ENCODE results near the gene HCFC2. TPM values are rescaled to one million over a fixed set of nuclear protein-coding genes. Genes with fewer than 3 reads are reported as not detected.

HCFC2 gene
- total and polyA plus RNA-seq, 2 experiments from 2014 or later = 16.6 to 24.0 TPM

DNA sequence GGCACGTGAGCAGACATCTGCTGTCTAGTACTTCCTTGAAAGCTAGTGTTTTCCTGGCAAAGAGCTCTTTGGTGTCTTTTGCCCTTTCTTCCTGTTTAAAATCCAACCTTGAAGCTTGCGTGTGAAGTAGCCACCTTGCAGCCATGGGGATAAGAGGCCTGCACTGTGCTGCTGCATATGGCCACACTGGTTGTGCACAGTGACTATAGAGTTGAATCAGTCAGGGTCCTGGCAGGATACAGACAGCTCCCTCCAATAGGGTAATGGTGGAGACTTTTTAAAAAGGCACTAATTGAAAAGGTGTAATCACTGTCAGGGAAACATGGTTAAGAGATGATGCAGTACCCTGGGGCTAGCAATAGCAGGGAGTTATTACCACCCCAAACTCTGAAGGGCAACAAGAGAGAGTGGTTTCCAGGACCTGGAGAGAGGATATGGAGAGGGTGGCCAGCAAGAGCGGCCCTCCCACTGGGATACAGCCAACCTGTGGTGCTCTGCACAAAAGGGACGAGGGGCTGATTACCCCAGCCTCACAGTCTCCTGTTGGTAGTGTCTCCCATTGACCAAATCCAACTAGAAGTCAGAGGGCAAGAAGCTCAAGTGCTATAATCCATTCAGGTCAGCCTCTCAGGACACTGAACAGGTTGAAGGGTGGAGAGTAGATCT lies 9.5 kb upstream of the HCFC2 start:
- H3K36me3 ChIP-seq (ENCODE audit: low read depth) = no peaks in the 10 kb centered on the region
- no peak overlapping the region for H2AFZ ChIP-seq
- 88% methylated on average over 4 of the region's 4 CpGs for WGBS, 2 experiments (ENCODE audit: low coverage in 1 of 2, low lambda C conversion rate in 2 of 2, missing lambda C conversion rate in 2 of 2)
- TF ChIP-seq EZH2 (IDR thresholded peaks at IDR 0.05; ENCODE audit: insufficient read depth, poor library complexity, severe bottlenecking) (no peak), EZH2phosphoT487 (IDR thresholded peaks at IDR 0.05; ENCODE audit: insufficient read depth, low read depth) (no peak)
- no peak overlapping the region for H3K9ac ChIP-seq
- in situ Hi-C loops (cut with MboI) = no loop called here
- no peaks in the 10 kb centered on the region for H4K20me1 ChIP-seq (ENCODE audit: insufficient read depth)
- no peak overlapping the region for H3K4me3 ChIP-seq
- H3K27me3 ChIP-seq (replicated peaks; ENCODE audit: insufficient read depth) = no peaks in the 10 kb centered on the region
- H3K79me2 ChIP-seq (ENCODE audit: insufficient read depth) = no peaks in the 10 kb centered on the region
- H3F3A ChIP-seq (ENCODE audit: insufficient read depth) = peaks cover 15% of the 10 kb centered on the region
- H3K4me1 ChIP-seq (ENCODE audit: insufficient read depth) = peaks cover 11% of the 10 kb centered on the region
- no peak overlapping the region for H3K27ac ChIP-seq
- no peak overlapping the region for H3K4me2 ChIP-seq (ENCODE audit: unreplicated experiment)
- DNase-seq = no peak
- no peaks in the 10 kb centered on the region for H3K9me3 ChIP-seq (ENCODE audit: low read depth)
- no peaks in the 10 kb centered on the region for H3K9me2 ChIP-seq (ENCODE audit: insufficient read depth)

DNA sequence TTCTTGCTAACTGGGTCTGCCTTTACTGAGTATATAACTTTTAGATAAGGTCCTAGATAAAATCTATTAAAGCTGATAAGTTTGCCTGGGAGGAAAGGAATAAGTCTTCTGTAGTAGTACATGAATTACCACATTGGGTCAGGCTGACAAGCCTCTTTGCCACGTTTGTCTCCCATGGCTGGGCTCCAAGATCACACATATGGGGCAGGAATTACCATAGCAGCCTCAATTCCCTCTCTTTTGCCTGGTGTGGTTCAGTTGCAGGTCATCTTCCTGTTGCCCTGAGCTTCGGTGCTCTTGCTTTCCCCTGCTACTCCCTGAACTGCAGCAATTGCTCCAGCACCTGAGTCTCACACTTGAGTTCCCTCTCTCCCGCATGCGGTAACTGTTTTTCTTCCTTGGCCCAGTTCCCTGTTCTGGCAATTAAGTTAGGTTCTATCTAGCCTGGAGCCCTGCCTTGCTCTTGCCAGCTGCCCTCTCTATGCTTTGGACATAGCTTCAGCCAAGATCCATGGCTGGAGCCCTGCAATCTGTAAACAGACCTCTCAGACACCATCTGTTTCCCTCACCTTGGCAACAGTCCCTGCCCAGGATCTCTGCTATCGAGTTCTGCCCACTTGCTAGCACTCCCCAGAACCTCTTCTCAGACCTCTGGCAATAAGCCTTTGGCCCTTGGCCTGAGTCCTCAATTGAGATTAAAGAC lies 8.5 kb upstream of the HCFC2 start:
- Histone ChIP-seq H2AFZ (no peak overlapping the region; the same call in 1 of the 2 replicates), H3K79me2 (ENCODE audit: insufficient read depth) (no peaks in the 10 kb centered on the region), H3F3A (ENCODE audit: insufficient read depth) (peaks cover 8% of the 10 kb centered on the region), H3K4me2 (ENCODE audit: unreplicated experiment) (no peak overlapping the region), H3K27me3 (replicated peaks; ENCODE audit: insufficient read depth) (no peaks in the 10 kb centered on the region), H3K36me3 (ENCODE audit: low read depth) (no peaks in the 10 kb centered on the region), H4K20me1 (ENCODE audit: insufficient read depth) (no peaks in the 10 kb centered on the region), H3K9me2 (ENCODE audit: insufficient read depth) (no peaks in the 10 kb centered on the region), H3K27ac (no peak overlapping the region), H3K4me1 (ENCODE audit: insufficient read depth) (peaks cover 4% of the 10 kb centered on the region), H3K9me3 (ENCODE audit: low read depth) (no peaks in the 10 kb centered on the region), H3K4me3 (no peak overlapping the region), H3K9ac (no peak overlapping the region)
- WGBS, 2 experiments (ENCODE audit: low coverage in 1 of 2, low lambda C conversion rate in 2 of 2, missing lambda C conversion rate in 2 of 2) = 28 to 29% methylated on average over 5 of the region's 5 CpGs
- peak; percentile 42 for DNase-seq
- in situ Hi-C loops (cut with MboI) = no loop called here
- TF ChIP-seq EZH2phosphoT487 (IDR thresholded peaks at IDR 0.05; ENCODE audit: insufficient read depth, low read depth) (no peak), EZH2 (IDR thresholded peaks at IDR 0.05; ENCODE audit: insufficient read depth, poor library complexity, severe bottlenecking) (no peak)

DNA sequence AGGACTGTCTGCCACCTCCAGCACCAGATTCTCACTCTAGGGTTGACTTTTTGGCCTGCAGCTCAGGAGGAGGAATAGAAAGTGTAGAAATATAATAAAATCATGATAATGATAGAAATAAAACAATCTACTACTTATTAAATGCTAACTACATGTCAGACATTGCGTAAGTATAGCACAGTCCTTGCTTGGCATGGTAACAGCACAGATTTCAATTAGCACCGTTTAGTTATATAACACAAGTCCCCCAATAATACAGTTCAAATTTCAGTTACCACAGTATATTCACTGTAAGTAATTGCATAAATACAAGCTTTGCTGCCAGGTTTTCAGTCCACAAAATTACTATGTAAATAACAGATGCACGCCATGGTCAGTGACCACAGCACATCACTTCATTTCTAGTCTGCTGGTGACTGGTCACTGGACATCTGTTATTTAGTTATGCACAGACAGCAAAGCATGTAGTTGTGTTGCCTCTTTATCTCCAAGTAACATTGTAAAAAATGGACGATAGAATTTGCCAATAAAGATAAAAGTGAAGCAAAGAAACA lies 7.8 kb upstream of the HCFC2 start:
- Histone ChIP-seq H3K79me2 (ENCODE audit: insufficient read depth) (no peaks in the 10 kb centered on the region), H3F3A (ENCODE audit: insufficient read depth) (peaks cover 2% of the 10 kb centered on the region; the same call in 1 of the 2 replicates), H3K9me3 (ENCODE audit: low read depth) (no peaks in the 10 kb centered on the region), H3K9ac (no peak overlapping the region), H3K36me3 (ENCODE audit: low read depth) (no peaks in the 10 kb centered on the region), H2AFZ (no peak overlapping the region), H3K27me3 (replicated peaks; ENCODE audit: insufficient read depth) (no peaks in the 10 kb centered on the region), H3K4me3 (no peak overlapping the region), H3K4me1 (ENCODE audit: insufficient read depth) (no peaks in the 10 kb centered on the region), H3K9me2 (ENCODE audit: insufficient read depth) (no peaks in the 10 kb centered on the region), H4K20me1 (ENCODE audit: insufficient read depth) (no peaks in the 10 kb centered on the region), H3K4me2 (ENCODE audit: unreplicated experiment) (no peak overlapping the region), H3K27ac (no peak overlapping the region)
- no peak for TF ChIP-seq EZH2phosphoT487 (IDR thresholded peaks at IDR 0.05; ENCODE audit: insufficient read depth, low read depth)
- TF ChIP-seq EZH2 (IDR thresholded peaks at IDR 0.05; ENCODE audit: insufficient read depth, poor library complexity, severe bottlenecking) = no peak
- 62 to 64% methylated on average over 4 of the region's 4 CpGs for WGBS, 2 experiments (ENCODE audit: low coverage in 1 of 2, low lambda C conversion rate in 2 of 2, missing lambda C conversion rate in 2 of 2)
- DNase-seq = no peak
- in situ Hi-C loops (cut with MboI) = no loop called here

DNA sequence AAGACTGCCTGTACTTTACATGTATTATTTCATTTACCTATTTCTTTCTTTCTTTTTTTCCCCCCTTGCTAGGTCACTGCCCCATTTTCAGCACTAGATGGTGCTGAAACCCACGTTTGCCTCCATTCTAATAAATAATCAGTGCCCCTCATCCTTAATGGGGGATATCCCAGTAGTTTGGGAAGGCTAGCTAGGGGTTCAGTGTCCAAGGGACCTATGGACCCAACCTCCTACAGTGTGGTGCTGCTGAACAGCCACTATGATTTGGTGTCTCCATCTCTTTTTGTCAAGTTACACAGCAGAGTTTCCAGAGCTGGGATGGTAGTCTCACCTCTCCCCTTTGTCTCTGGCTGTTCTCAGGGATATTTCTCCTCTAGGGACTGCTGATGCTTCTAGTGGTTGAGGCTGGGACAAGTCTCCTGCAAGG lies 6.5 kb upstream of the HCFC2 start:
- DNase-seq = peak; percentile 63
- WGBS, 2 experiments (ENCODE audit: low coverage in 1 of 2, low lambda C conversion rate in 2 of 2, missing lambda C conversion rate in 2 of 2) = 0 to 6% methylated on average over 1 of the region's 1 CpG
- H3K4me2 ChIP-seq (ENCODE audit: unreplicated experiment) = no peak overlapping the region
- no peaks in the 10 kb centered on the region for H3K4me1 ChIP-seq (ENCODE audit: insufficient read depth)
- no peaks in the 10 kb centered on the region for H3K36me3 ChIP-seq (ENCODE audit: low read depth)
- no peaks in the 10 kb centered on the region for H3K9me3 ChIP-seq (ENCODE audit: low read depth)
- peaks cover under 1% of the 10 kb centered on the region; the same call in 1 of the 2 replicates for H3F3A ChIP-seq (ENCODE audit: insufficient read depth)
- no peak for TF ChIP-seq EZH2phosphoT487 (IDR thresholded peaks at IDR 0.05; ENCODE audit: insufficient read depth, low read depth)
- no peak for TF ChIP-seq EZH2 (IDR thresholded peaks at IDR 0.05; ENCODE audit: insufficient read depth, poor library complexity, severe bottlenecking)
- peaks cover 12% of the 10 kb centered on the region for H3K79me2 ChIP-seq (ENCODE audit: insufficient read depth)
- no peaks in the 10 kb centered on the region for H3K27me3 ChIP-seq (replicated peaks; ENCODE audit: insufficient read depth)
- in situ Hi-C loops (cut with MboI) = no loop called here
- H3K27ac ChIP-seq = no peak overlapping the region
- H4K20me1 ChIP-seq (ENCODE audit: insufficient read depth) = no peaks in the 10 kb centered on the region
- no peak overlapping the region for H2AFZ ChIP-seq
- H3K9me2 ChIP-seq (ENCODE audit: insufficient read depth) = no peaks in the 10 kb centered on the region
- no peak overlapping the region for H3K4me3 ChIP-seq
- no peak overlapping the region for H3K9ac ChIP-seq

Data from GM23248 (cell line).